Mucosa of descending colon (tissue), 3 donors: ENCODE measurements around the gene NR2C2. TPM values are rescaled to one million over a fixed set of nuclear protein-coding genes. Genes with fewer than 3 reads are reported as not detected.

Experiments
- ATAC-seq: fragments of 200-7000 bp; cut with Tn5 transposase; one replicate; pipeline ENCODE4 v1.9.1; 2020; ENCODE audit warnings: mild to moderate bottlenecking, moderate library complexity
- DNase-seq, 3 donors: peaks; one replicate each; pipeline ENCODE4 v3.0.0-alpha.2; 2020
- H3K36me3 ChIP-seq: fragments of 200-600 bp; one replicate; pipeline ENCODE4 v1.8.0; 2021; ENCODE audit warnings: low read depth, mild to moderate bottlenecking
- H3K4me1 ChIP-seq: fragments of 200-600 bp; one replicate; pipeline ENCODE4 v1.8.0; 2021; ENCODE audit warnings: low read depth, mild to moderate bottlenecking
- H3K4me3 ChIP-seq: fragments of 200-600 bp; one replicate; pipeline ENCODE4 v1.8.0; 2021; ENCODE audit warnings: mild to moderate bottlenecking
- H3K9me3 ChIP-seq: fragments of 200-600 bp; one replicate; pipeline ENCODE4 v1.8.0; 2021; ENCODE audit warnings: mild to moderate bottlenecking
- CTCF ChIP-seq: fragments of 200-600 bp; IDR thresholded peaks from one replicate; pipeline ENCODE4 v1.8.0; 2022; ENCODE audit warnings: antibody characterized with exemption, mild to moderate bottlenecking
- intact Hi-C, 2 donors: fragments of 100-400 bp; cut with DNase I in 1 of 2; cut with micrococcal nuclease in 1 of 2; formaldehyde crosslinking; loops; one replicate each; pipeline versions ENCODE4 v1.11.0 to v1.11.1; 2022; cut with DNase I, micrococcal nuclease
- total RNA-seq, 3 donors: library from RNA; stranded (reverse); fragmentation: NEBNext Ultra II Directional in 2 of 3; extraction: Animal tissue kit (Norgen Biotek cat#: 25700) in 2 of 3; gene quantifications; one replicate each; pipeline versions ENCODE4 v1.2.1 to v1.2.4, GENCODE V29; 2021 to 2023
- donor health status: DM: no; HTN: no; CAD: no; lungs with moderate emphysema.
- donor health status: DM: no; HTN: no; CAD: no.
- donor health status: DM: no; HTN: yes; CAD: no.

The NR2C2 gene
- total RNA-seq, 3 donors from 2014 or later = 37.6 to 56.6 (median 53.9) TPM

GRCh38 chr3:14947886-14948608 is 664 bp downstream of the NR2C2 start:
- peak; percentile 98 for DNase-seq
- peaks cover 24% of the 10 kb centered on the region for H3K4me1 ChIP-seq
- intact Hi-C loops = no loop called here

GRCh38 chr3:14948609-14949038 is 1.2 kb downstream of the NR2C2 start:
- DNase-seq (no peak), ATAC-seq (no peak)
- peak overlapping the region; percentile 58 for H3K4me3 ChIP-seq
- no peaks in the 10 kb centered on the region for H3K9me3 ChIP-seq
- H3K36me3 ChIP-seq = peaks cover 3% of the 10 kb centered on the region
- TF ChIP-seq CTCF = no peak
- peaks cover 22% of the 10 kb centered on the region for H3K4me1 ChIP-seq
- intact Hi-C loops = no loop called here

More at GRCh38 chr3:14947886-14948608, 664 bp downstream of the NR2C2 start:
- ATAC-seq = peak; percentile 93
- H3K4me3 ChIP-seq = peak overlapping the region; percentile 58
- peaks cover 3% of the 10 kb centered on the region for H3K36me3 ChIP-seq
- no peaks in the 10 kb centered on the region for H3K9me3 ChIP-seq
- TF ChIP-seq CTCF = no peak

GRCh38 chr3:14949126-14949525 is 1.7 kb downstream of the NR2C2 start:
- Histone ChIP-seq H3K4me1 (peaks cover 17% of the 10 kb centered on the region), H3K9me3 (no peaks in the 10 kb centered on the region), H3K4me3 (no peak overlapping the region), H3K36me3 (peaks cover under 1% of the 10 kb centered on the region)
- no peak for TF ChIP-seq CTCF
- intact Hi-C loops = no loop called here
- ATAC-seq (no peak), DNase-seq (no peak)

- intact Hi-C loops = no loop called here
- ATAC-seq (no peak), DNase-seq (no peak)
- Histone ChIP-seq H3K9me3 (no peaks in the 10 kb centered on the region), H3K4me3 (no peak overlapping the region), H3K4me1 (peaks cover 13% of the 10 kb centered on the region), H3K36me3 (no peaks in the 10 kb centered on the region)
- no peak for TF ChIP-seq CTCF
Observed at GRCh38 chr3:14950274-14950673, 2.9 kb downstream of the NR2C2 start.

GRCh38 chr3:14957153-14957552 is 9.8 kb downstream of the NR2C2 start:
- ATAC-seq (no peak), DNase-seq (no peak)
- intact Hi-C loops = no loop called here
- Histone ChIP-seq H3K36me3 (no peaks in the 10 kb centered on the region), H3K4me3 (no peak overlapping the region), H3K9me3 (no peaks in the 10 kb centered on the region), H3K4me1 (no peaks in the 10 kb centered on the region)
- TF ChIP-seq CTCF = no peak
